SK-N-SH (cell line): ENCODE data around the gene C1QL2. TPM values are rescaled to one million over a fixed set of nuclear protein-coding genes. Genes with fewer than 3 reads are reported as not detected.

Experiments used
- CTCF ChIA-PET: fragments of 300-600, 350-600 bp; formaldehyde crosslinking; extraction: SDS; loops from one replicate; lab custom pipeline; 2021; lab: Yijun Ruan, JAX
- POLR2A ChIA-PET: fragments of 350-600 bp; sonication (Branson Sonifier 250); formaldehyde crosslinking; extraction: SDS; loops from one replicate; lab custom pipeline; 2020; ENCODE audit warnings: antibody characterized with exemption, inconsistent platforms; lab: Yijun Ruan, JAX
- DNase-seq: peaks from one replicate; pipeline ENCODE4 v3.0.0; 2012
- H2AFZ ChIP-seq: fragments of 200-600 bp; sonication (generic); 2 replicates; pipeline ENCODE4 v1.8.1; 2016; ENCODE audit warnings: antibody characterized with exemption, mild to moderate bottlenecking, low read depth
- H3F3A ChIP-seq: fragments of 200-600 bp; sonication (generic); replicated peaks from 2 replicates; pipeline ENCODE3; 2016; ENCODE audit warnings: antibody characterized with exemption, mild to moderate bottlenecking; ENCODE audit not compliant: insufficient read depth
- H3K27ac ChIP-seq, 2 experiments: fragments of 200-500 bp in 1 of 2; fragments of 200-600 bp in 1 of 2; sonication (Bioruptor generic) in 1 of 2; sonication (generic), shearing (Covaris generic) in 1 of 2; 2 replicates each; pipeline versions ENCODE4 v1.5.1 to v1.6.1; 2014 to 2016; ENCODE audit warnings: low read depth in 2 of 2, inconsistent platforms in 1 of 2, low read length in 1 of 2, mild to moderate bottlenecking in 1 of 2, mixed read lengths in 1 of 2
- H3K27me3 ChIP-seq: fragments of 200-600 bp; sonication (generic), shearing (Covaris generic); 2 replicates; pipeline ENCODE4 v1.6.1; 2016; ENCODE audit warnings: mixed run types; ENCODE audit not compliant: insufficient read depth
- H3K36me3 ChIP-seq, 2 experiments: fragments of 200-500 bp in 1 of 2; fragments of 200-600 bp in 1 of 2; sonication (Bioruptor generic) in 1 of 2; sonication (generic) in 1 of 2; replicated peaks in 1 of 2; 2 replicates each; pipeline versions ENCODE3 to v1.5.1; 2014 to 2016; ENCODE audit warnings: low read length in 1 of 2, mild to moderate bottlenecking in 1 of 2; ENCODE audit not compliant: insufficient read depth in 2 of 2, control insufficient read depth in 1 of 2
- H3K4me1 ChIP-seq, 2 experiments: fragments of 200-500 bp in 1 of 2; fragments of 200-600 bp in 1 of 2; sonication (Bioruptor generic) in 1 of 2; sonication (generic), shearing (Covaris generic) in 1 of 2; 2 replicates each; pipeline versions ENCODE4 v1.5.1 to v1.6.1; 2014 to 2016; ENCODE audit warnings: low read depth in 1 of 2, low read length in 1 of 2, mixed run types in 1 of 2; ENCODE audit not compliant: insufficient read depth in 2 of 2, control insufficient read depth in 1 of 2
- H3K4me2 ChIP-seq: fragments of 200-600 bp; sonication (generic), shearing (Covaris generic); 2 replicates; pipeline ENCODE4 v1.6.1; 2017; ENCODE audit warnings: mixed run types
- H3K4me3 ChIP-seq, 2 experiments: fragments of 200-500 bp in 1 of 2; fragments of 200-600 bp in 1 of 2; sonication (Bioruptor generic) in 1 of 2; sonication (generic), shearing (Covaris generic) in 1 of 2; 2 replicates each; pipeline versions ENCODE4 v1.5.1 to v1.8.1; 2014 to 2016; ENCODE audit warnings: low read depth in 2 of 2, inconsistent platforms in 1 of 2, low read length in 1 of 2, mild to moderate bottlenecking in 1 of 2, mixed read lengths in 1 of 2, moderate library complexity in 1 of 2
- H3K79me2 ChIP-seq: fragments of 200-600 bp; sonication (generic); 2 replicates; pipeline ENCODE4 v1.8.1; 2017; ENCODE audit warnings: mild to moderate bottlenecking; ENCODE audit not compliant: insufficient read depth
- H3K9ac ChIP-seq: fragments of 200-600 bp; sonication (generic); 2 replicates; pipeline ENCODE4 v1.6.1; 2017; ENCODE audit warnings: mixed run types
- H3K9me2 ChIP-seq: fragments of 200-600 bp; sonication (generic); 2 replicates; pipeline ENCODE4 v1.6.1; 2017; ENCODE audit warnings: mixed run types
- H3K9me3 ChIP-seq: fragments of 200-600 bp; sonication (generic); 2 replicates; pipeline ENCODE4 v1.6.1; 2017; ENCODE audit warnings: mixed run types, mild to moderate bottlenecking, moderate library complexity
- H4K20me1 ChIP-seq: fragments of 200-600 bp; sonication (generic); 2 replicates; pipeline ENCODE4 v1.6.1; 2017; ENCODE audit warnings: mild to moderate bottlenecking, mixed run types; ENCODE audit not compliant: insufficient read depth
- ELF1 ChIP-seq: IDR thresholded peaks from 2 replicates; pipeline ENCODE4 v1.4.0; 2012
- FOSL2 ChIP-seq: IDR thresholded peaks from 2 replicates; pipeline ENCODE4 v1.4.0; 2012; ENCODE audit warnings: low read depth, mild to moderate bottlenecking, moderate library complexity, borderline replicate concordance
- FOXM1 ChIP-seq: IDR thresholded peaks from 2 replicates; pipeline ENCODE4 v1.4.0; 2012; ENCODE audit warnings: low read depth, mild to moderate bottlenecking
- GABPA ChIP-seq: IDR thresholded peaks from 2 replicates; pipeline ENCODE4 v1.4.0; 2012; ENCODE audit warnings: low read depth, mild to moderate bottlenecking
- GATA2 ChIP-seq: sonication (generic); formaldehyde crosslinking; IDR thresholded peaks from 2 replicates; pipeline ENCODE4 v1.5.0; 2020; ENCODE audit warnings: mild to moderate bottlenecking, missing genetic modification reagents
- IRF3 ChIP-seq: fragments of 150-350 bp; IDR thresholded peaks from 2 replicates; pipeline ENCODE4 v1.6.1; 2016; ENCODE audit warnings: mild to moderate bottlenecking, low read depth, low read length
- JUND ChIP-seq: IDR thresholded peaks from 2 replicates; pipeline ENCODE4 v1.4.0; 2012
- MAX ChIP-seq: IDR thresholded peaks from 2 replicates; pipeline ENCODE4 v1.4.0; 2012; ENCODE audit warnings: low read depth
- MEF2A ChIP-seq: IDR thresholded peaks from 2 replicates; pipeline ENCODE4 v1.4.0; 2012; ENCODE audit warnings: low read depth, borderline replicate concordance
- NFIC ChIP-seq: IDR thresholded peaks from 2 replicates; pipeline ENCODE4 v1.4.0; 2012; ENCODE audit warnings: borderline replicate concordance
- POLR2AphosphoS5 ChIP-seq: IDR thresholded peaks from 2 replicates; pipeline ENCODE4 v1.6.1; 2012; ENCODE audit warnings: low read depth, low read length
- RAD21 ChIP-seq: IDR thresholded peaks from 2 replicates; pipeline ENCODE4 v1.6.1; 2012; ENCODE audit warnings: mild to moderate bottlenecking, low read length
- RXRA ChIP-seq: IDR thresholded peaks from 2 replicates; pipeline ENCODE4 v1.4.0; 2012; ENCODE audit warnings: low read depth, mild to moderate bottlenecking, borderline replicate concordance
- SIN3A ChIP-seq: IDR thresholded peaks from 2 replicates; pipeline ENCODE4 v1.6.1; 2012; ENCODE audit warnings: low read depth, mild to moderate bottlenecking, low read length, moderate library complexity, borderline replicate concordance
- TAF1 ChIP-seq: IDR thresholded peaks from 2 replicates; pipeline ENCODE4 v1.6.1; 2012; ENCODE audit warnings: low read depth, mild to moderate bottlenecking, low read length, moderate library complexity, borderline replicate concordance
- USF1 ChIP-seq: IDR thresholded peaks from 2 replicates; pipeline ENCODE4 v1.4.0; 2012; ENCODE audit warnings: low read depth, borderline replicate concordance
- YY1 ChIP-seq: IDR thresholded peaks from 2 replicates; pipeline ENCODE4 v1.4.0; 2012; ENCODE audit warnings: low read depth, mild to moderate bottlenecking
- ZBTB33 ChIP-seq: IDR thresholded peaks from 2 replicates; pipeline ENCODE4 v1.4.0; 2012; ENCODE audit warnings: low read depth, borderline replicate concordance
- polyA plus RNA-seq, 3 experiments: library from polyadenylated mRNA; depleted of rRNA; stranded (reverse); fragments of >200 nt; gene quantifications; 2 replicates each; pipeline ENCODE4 v1.2.3, GENCODE V29; 2012
- TF ChIP-seq, protein P1 (sequence below): fragments of 150-350 bp; IDR thresholded peaks from 2 replicates; pipeline ENCODE4 v1.6.1; 2017; ENCODE audit warnings: antibody characterized with exemption, low read length, low read depth, borderline replicate concordance

C1QL2 gene
- polyA plus RNA-seq, 1 of the 3 experiments (the other 2 are of a cell fraction): not detected

GRCh38 chr2:119197126-119197405 is 38.5 kb upstream of the C1QL2 start:
- peaks cover 6% of the 10 kb centered on the region; the same call in 1 of the 2 replicates for H3K27me3 ChIP-seq

More at GRCh38 chr2:119197126-119197405, 38.5 kb upstream of the C1QL2 start:
- CTCF ChIA-PET: interaction anchor here (1.3 kb wide), 1 partner anchor 186 kb away, joined by 4 read pairs; no protein-coding TSS in a partner anchor
- no peaks in the 10 kb centered on the region for H3K4me1 ChIP-seq
- no peak for TF ChIP-seq ELF1
- TF ChIP-seq RAD21: no peak
- TF ChIP-seq TAF1: no peak
- TF ChIP-seq YY1: no peak
- no peak for TF ChIP-seq POLR2AphosphoS5
- TF ChIP-seq MAX: no peak
- no peak for TF ChIP-seq GATA2 (CRISPR knock-in tag)
- TF ChIP-seq FOXM1: no peak
- TF ChIP-seq FOSL2: no peak
- no peak for TF ChIP-seq JUND
- TF ChIP-seq, protein P1, sequence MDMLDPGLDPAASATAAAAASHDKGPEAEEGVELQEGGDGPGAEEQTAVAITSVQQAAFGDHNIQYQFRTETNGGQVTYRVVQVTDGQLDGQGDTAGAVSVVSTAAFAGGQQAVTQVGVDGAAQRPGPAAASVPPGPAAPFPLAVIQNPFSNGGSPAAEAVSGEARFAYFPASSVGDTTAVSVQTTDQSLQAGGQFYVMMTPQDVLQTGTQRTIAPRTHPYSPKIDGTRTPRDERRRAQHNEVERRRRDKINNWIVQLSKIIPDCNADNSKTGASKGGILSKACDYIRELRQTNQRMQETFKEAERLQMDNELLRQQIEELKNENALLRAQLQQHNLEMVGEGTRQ: no peak
- TF ChIP-seq MEF2A: no peak
- TF ChIP-seq ZBTB33: no peak
- TF ChIP-seq RXRA: no peak
- TF ChIP-seq USF1: no peak
- TF ChIP-seq IRF3: no peak
- TF ChIP-seq NFIC: no peak
- no peak for TF ChIP-seq SIN3A
- no peak for TF ChIP-seq GABPA
- TF ChIP-seq, all 33 proteins: peak for 0
- Histone ChIP-seq H3K36me3 (no peaks in the 10 kb centered on the region), H2AFZ (no peak overlapping the region), H3F3A (no peaks in the 10 kb centered on the region), H3K79me2 (no peaks in the 10 kb centered on the region), H3K4me2 (no peak overlapping the region), H4K20me1 (no peaks in the 10 kb centered on the region), H3K4me3 (no peak overlapping the region), H3K9me2 (no peaks in the 10 kb centered on the region), H3K27ac (no peak overlapping the region), H3K9ac (no peak overlapping the region), H3K9me3 (no peaks in the 10 kb centered on the region)
- DNase-seq: no peak
- POLR2A ChIA-PET: no interaction called here
